HepG2 (cell line): Measurements from ENCODE around the gene PAQR7. TPM values are rescaled to one million over a fixed set of nuclear protein-coding genes. Genes with fewer than 3 reads are reported as not detected.

Source experiments
- ATF2 ChIP-seq: sonication (generic); formaldehyde crosslinking; IDR thresholded peaks from 2 replicates; pipeline ENCODE4 v1.4.0; 2020; ENCODE audit warnings: missing genetic modification reagents
- ATF5 ChIP-seq: sonication (generic); formaldehyde crosslinking; IDR thresholded peaks from 2 replicates; pipeline ENCODE4 v1.4.0; 2020; ENCODE audit warnings: mild to moderate bottlenecking, low read depth, missing genetic modification reagents
- CBX1 ChIP-seq: IDR thresholded peaks from one replicate; pipeline ENCODE4 v1.6.1; 2016; ENCODE audit warnings: antibody characterized with exemption, low read depth
- DMTF1 ChIP-seq: sonication (generic); formaldehyde crosslinking; IDR thresholded peaks from 2 replicates; pipeline ENCODE4 v1.4.0; 2020; ENCODE audit warnings: mild to moderate bottlenecking, missing genetic modification reagents
- ELF3 ChIP-seq: IDR thresholded peaks from 2 replicates; pipeline ENCODE4 v1.6.1; 2016; ENCODE audit warnings: missing genetic modification reagents, missing compliant biosample characterization
- KMT2A ChIP-seq: sonication (generic); formaldehyde crosslinking; IDR thresholded peaks from 2 replicates; pipeline ENCODE4 v1.4.0; 2020; ENCODE audit warnings: missing genetic modification reagents
- LCORL ChIP-seq, 2 experiments: fragments of 450-650 bp in 1 of 2; sonication (generic) in 1 of 2; formaldehyde crosslinking in 1 of 2; IDR thresholded peaks; 2 replicates each; pipeline versions ENCODE4 v1.5.0 to v1.6.1; 2017 to 2020; ENCODE audit warnings: antibody characterized with exemption in 1 of 2, missing genetic modification reagents in 1 of 2
- MXD4 ChIP-seq: IDR thresholded peaks from 2 replicates; pipeline ENCODE4 v1.6.1; 2016; ENCODE audit warnings: mild to moderate bottlenecking, missing biosample characterization, missing genetic modification reagents
- PCBP1 ChIP-seq: fragments of 200-400 bp; formaldehyde crosslinking; IDR thresholded peaks from 2 replicates; pipeline ENCODE4 v1.6.1; 2017; ENCODE audit warnings: mild to moderate bottlenecking, low read depth, low read length, borderline replicate concordance
- SAFB2 ChIP-seq: sonication (generic); formaldehyde crosslinking; IDR thresholded peaks from 2 replicates; pipeline ENCODE4 v1.5.1; 2020; ENCODE audit warnings: missing genetic modification reagents, low read depth, mild to moderate bottlenecking, borderline replicate concordance
- TCF12 ChIP-seq, 2 experiments: fragments of 450-650 bp in 1 of 2; sonication (generic) in 1 of 2; formaldehyde crosslinking in 1 of 2; IDR thresholded peaks; 2 replicates each; pipeline versions ENCODE4 v1.6.1 to v1.8.0; 2017 to 2022; ENCODE audit warnings: antibody characterized with exemption in 1 of 2, mild to moderate bottlenecking in 1 of 2, missing genetic modification reagents in 1 of 2, moderate library complexity in 1 of 2
- ZBTB8A ChIP-seq: sonication (generic); formaldehyde crosslinking; IDR thresholded peaks from 2 replicates; pipeline ENCODE4 v1.4.0; 2020; ENCODE audit warnings: mild to moderate bottlenecking, low read depth, missing genetic modification reagents, borderline replicate concordance
- ZMYM3 ChIP-seq: sonication (generic); formaldehyde crosslinking; IDR thresholded peaks from 2 replicates; pipeline ENCODE4 v1.5.1; 2020; ENCODE audit warnings: mild to moderate bottlenecking, missing genetic modification reagents
- ZNF331 ChIP-seq: sonication (generic); formaldehyde crosslinking; IDR thresholded peaks from 2 replicates; pipeline ENCODE4 v1.4.0; 2020; ENCODE audit warnings: missing genetic modification reagents
- ZNF781 ChIP-seq: sonication (generic); formaldehyde crosslinking; IDR thresholded peaks from 2 replicates; pipeline ENCODE4 v1.5.1; 2020; ENCODE audit warnings: borderline replicate concordance, mild to moderate bottlenecking, missing genetic modification reagents; ENCODE audit errors: not compliant biosample characterization
- polyA plus RNA-seq, 8 experiments: library from polyadenylated mRNA; depleted of rRNA in 3 of 8; stranded (reverse) in 7 of 8; unstranded in 1 of 8; fragments of >200 nt; fragmentation: Illumina TruSeq in 4 of 8; extraction: Trizol in 4 of 8; gene quantifications; 2 replicates each; pipeline versions ENCODE4 v1.2.1 to v1.2.3, GENCODE V29; 2011 to 2016; ENCODE audit warnings: low read depth in 4 of 8, missing spikeins in 1 of 8, mixed read lengths in 1 of 8; ENCODE audit not compliant: insufficient read depth in 1 of 8
- total RNA-seq, 5 experiments: library from RNA; depleted of rRNA; stranded (reverse); fragments of >200 nt; fragmentation: Illumina TruSeq; extraction: Trizol; gene quantifications; 2 replicates each; pipeline ENCODE4 v1.2.3, GENCODE V29; 2016; ENCODE audit warnings: low read depth in 1 of 5
- TF ChIP-seq, protein P1 (sequence below): sonication (generic); formaldehyde crosslinking; IDR thresholded peaks from 2 replicates; pipeline ENCODE4 v1.8.1; 2022; ENCODE audit warnings: low read depth, mild to moderate bottlenecking, missing genetic modification reagents
- TF ChIP-seq, protein P2 (sequence below): sonication (generic); formaldehyde crosslinking; IDR thresholded peaks from 2 replicates; pipeline ENCODE4 v1.8.0; 2023; ENCODE audit warnings: mild to moderate bottlenecking, missing genetic modification reagents
- TF ChIP-seq, protein P3 (sequence below): sonication (generic); formaldehyde crosslinking; IDR thresholded peaks from 2 replicates; pipeline ENCODE4 v1.5.1; 2020; ENCODE audit warnings: mild to moderate bottlenecking, missing genetic modification reagents, borderline replicate concordance

Gene PAQR7
- total and polyA plus RNA-seq, 2 of the 13 experiments (the other 11 are each of a cell fraction or from before 2014, with no cell fraction given) = 13.2 to 16.6 TPM

DNA sequence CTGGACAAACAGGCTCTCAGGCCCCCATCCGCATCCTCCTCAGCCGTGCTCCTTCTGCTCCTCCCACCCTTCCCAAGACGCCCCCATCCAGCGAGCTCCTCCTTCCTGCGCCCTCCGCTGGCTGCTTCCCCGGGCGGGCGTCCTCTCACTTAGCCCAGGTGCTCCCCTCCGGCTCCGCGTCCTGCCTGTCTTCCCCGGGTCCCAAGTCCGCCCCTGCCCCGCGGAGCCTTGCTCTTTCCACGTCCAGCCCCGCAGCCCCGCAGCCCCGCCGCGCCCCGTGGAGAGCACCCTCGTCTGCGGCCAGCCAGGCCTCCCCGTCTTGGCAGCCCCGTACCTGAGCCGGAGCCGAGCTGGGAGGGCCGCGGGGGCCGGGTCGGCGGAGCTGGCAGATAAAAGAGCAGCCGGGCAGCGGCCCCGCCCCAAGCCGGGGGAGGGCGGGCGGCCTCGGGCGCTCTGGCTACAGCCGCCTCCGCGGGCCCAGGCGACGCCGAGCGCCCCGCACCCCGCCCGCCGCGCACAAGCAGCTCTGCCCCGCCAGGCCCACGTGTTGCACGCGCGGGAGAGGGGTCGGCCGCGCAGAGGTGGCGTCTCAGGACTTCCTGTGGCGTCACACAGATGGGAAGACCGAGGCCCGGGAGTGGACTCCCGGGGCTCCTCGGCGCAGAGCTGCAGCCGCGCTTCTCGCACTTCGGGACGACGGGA is at the start of gene PAQR7 (continued):
- TF ChIP-seq, protein P1, sequence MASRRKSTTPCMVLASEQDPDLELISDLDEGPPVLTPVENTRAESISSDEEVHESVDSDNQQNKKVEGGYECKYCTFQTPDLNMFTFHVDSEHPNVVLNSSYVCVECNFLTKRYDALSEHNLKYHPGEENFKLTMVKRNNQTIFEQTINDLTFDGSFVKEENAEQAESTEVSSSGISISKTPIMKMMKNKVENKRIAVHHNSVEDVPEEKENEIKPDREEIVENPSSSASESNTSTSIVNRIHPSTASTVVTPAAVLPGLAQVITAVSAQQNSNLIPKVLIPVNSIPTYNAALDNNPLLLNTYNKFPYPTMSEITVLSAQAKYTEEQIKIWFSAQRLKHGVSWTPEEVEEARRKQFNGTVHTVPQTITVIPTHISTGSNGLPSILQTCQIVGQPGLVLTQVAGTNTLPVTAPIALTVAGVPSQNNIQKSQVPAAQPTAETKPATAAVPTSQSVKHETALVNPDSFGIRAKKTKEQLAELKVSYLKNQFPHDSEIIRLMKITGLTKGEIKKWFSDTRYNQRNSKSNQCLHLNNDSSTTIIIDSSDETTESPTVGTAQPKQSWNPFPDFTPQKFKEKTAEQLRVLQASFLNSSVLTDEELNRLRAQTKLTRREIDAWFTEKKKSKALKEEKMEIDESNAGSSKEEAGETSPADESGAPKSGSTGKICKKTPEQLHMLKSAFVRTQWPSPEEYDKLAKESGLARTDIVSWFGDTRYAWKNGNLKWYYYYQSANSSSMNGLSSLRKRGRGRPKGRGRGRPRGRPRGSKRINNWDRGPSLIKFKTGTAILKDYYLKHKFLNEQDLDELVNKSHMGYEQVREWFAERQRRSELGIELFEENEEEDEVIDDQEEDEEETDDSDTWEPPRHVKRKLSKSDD (CRISPR knock-in tag) = peak; percentile 72; the same call in 1 of the 2 replicates
- TF ChIP-seq ZNF781 (CRISPR knock-in tag) (peak; percentile 22), SAFB2 (CRISPR knock-in tag) (peak; percentile 90), DMTF1 (CRISPR knock-in tag) (no peak), LCORL (IDR thresholded peaks at IDR 0.05) (no peak), LCORL (CRISPR knock-in tag; IDR thresholded peaks at IDR 0.05) (peak; percentile 18; the same call in 1 of the 2 replicates), ZMYM3 (no peak), MXD4 (peak; percentile 89), ZBTB8A (CRISPR knock-in tag) (peak; percentile 74; the same call in 1 of the 2 replicates), ELF3 (CRISPR knock-in tag) (peak; percentile 63), ATF2 (peak; percentile 50; the same call in 1 of the 2 replicates), TCF12 (IDR thresholded peaks at IDR 0.05) (no peak), TCF12 (CRISPR knock-in tag; IDR thresholded peaks at IDR 0.05) (no peak), PCBP1 (no peak), CBX1 (no peak), ZNF331 (CRISPR knock-in tag) (peak; percentile 53; the same call in 1 of the 2 replicates), ATF5 (peak; percentile 88; the same call in 1 of the 2 replicates), KMT2A (CRISPR knock-in tag) (peak; percentile 38; the same call in 1 of the 2 replicates)
- TF ChIP-seq, protein P2, sequence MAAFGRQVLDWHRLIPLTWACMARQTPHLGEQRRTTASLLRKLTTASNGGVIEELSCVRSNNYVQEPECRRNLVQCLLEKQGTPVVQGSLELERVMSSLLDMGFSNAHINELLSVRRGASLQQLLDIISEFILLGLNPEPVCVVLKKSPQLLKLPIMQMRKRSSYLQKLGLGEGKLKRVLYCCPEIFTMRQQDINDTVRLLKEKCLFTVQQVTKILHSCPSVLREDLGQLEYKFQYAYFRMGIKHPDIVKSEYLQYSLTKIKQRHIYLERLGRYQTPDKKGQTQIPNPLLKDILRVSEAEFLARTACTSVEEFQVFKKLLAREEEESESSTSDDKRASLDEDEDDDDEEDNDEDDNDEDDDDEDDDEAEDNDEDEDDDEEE (CRISPR knock-in tag) = peak; percentile 97; the same call in 1 of the 2 replicates
- TF ChIP-seq, protein P3, sequence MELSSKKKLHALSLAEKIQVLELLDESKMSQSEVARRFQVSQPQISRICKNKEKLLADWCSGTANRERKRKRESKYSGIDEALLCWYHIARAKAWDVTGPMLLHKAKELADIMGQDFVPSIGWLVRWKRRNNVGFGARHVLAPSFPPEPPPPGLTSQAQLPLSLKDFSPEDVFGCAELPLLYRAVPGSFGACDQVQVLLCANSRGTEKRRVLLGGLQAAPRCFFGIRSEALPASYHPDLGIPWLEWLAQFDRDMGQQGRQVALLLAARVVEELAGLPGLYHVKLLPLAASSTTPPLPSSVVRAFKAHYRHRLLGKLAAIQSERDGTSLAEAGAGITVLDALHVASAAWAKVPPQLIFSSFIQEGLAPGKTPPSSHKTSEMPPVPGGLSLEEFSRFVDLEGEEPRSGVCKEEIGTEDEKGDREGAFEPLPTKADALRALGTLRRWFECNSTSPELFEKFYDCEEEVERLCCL (CRISPR knock-in tag) = no peak
